SHP77 treated with DMSO at 0.1 percent for 48 hours (cell line): ENCODE measurements around the gene GAB3.

Experiments used
- DNase-seq: peaks from one replicate; lab custom pipeline; 2025; lab: John Stamatoyannopoulos, UW

GAB3 gene

DNA sequence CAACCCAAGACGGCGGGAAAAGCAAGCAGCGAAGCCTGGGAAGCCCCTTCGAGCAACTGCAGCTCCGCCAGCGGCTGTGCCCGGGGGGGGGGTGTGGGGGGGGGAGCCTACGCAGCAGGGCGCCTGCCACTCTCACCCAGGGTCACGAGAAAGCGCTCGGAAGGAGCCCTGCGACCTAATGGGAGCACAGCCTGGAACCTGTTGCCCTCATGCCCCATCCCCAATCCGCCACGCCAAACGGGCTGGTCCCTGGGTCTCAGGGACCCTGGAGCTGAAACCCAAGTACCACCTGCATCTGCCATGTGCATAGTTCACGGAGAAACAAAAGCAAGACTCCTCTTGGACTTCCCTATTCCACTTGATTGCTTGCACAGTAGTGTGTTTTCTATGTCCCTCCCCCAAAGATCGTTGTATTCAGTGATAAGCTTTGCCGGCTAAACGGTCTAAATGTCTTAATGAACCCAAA is 359 bp upstream of the GAB3 start:
- no peak for DNase-seq

DNA sequence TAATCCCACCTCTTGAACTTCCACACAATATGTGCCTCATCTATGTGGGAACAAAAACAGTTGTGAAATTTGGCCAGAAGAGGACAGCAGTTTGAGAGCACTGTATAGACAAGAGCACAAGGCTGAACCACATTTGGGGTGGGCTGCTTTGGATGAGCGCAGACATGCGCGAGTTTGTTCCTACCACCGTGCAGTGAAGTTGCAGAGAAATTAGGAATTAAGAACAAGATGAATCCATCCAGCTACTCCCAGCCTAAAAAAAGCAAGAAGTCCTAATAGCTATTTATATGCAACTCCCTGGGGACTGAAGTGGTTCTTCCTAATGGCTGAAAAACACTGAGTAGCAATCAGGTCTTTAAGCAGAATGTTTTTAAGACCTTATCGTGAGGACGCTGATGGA is 1.0 kb downstream of the GAB3 start:
- DNase-seq = no peak

DNA sequence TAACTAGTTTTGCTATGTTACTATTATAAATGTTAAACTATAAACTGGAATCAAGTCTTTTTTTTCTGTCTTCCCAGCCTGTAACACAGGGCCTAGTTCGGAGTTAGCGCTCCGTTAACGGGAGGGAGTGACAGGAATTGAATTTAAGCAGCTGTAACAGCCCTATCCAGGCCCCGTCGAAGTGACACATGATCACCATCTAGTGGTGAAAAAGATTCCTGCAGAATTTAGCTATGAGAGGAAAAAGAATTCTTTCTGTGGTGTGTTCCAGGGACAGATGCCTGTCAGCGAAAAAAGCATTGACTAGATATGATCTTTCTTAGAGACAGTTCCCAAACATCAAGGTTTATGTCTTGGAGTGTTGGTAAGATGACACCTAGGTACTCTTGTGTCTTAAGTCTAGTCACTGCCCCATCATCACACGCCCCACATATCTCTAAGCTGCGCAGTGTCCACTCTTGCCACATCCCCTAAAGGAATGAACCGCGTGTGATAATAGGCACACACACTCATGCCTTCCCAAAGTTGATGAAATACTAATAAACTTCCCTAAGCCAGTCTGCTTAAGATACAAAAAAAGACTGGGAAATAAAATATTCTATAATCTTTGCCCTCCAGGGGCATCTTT is 2.1 kb downstream of the GAB3 start:
- no peak for DNase-seq

DNA sequence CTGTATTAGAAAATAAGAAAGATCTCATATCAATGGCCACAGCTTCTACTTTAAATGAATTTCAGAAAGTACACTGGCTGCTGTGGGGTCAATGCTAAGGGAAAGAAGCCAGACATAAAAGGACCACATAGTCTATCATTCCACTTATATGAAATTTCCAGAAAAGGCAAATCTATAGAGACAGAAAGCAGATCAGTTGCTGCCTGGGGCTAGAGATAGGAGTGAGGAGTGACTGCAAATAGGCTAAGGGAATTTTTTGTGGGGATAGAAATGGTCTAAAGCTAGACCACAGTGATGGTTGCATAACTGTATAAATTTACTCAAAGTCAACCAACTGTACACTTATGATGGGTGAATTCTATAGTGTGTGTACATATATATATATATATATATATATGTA is 8.3 kb downstream of the GAB3 start:
- DNase-seq = no peak

DNA sequence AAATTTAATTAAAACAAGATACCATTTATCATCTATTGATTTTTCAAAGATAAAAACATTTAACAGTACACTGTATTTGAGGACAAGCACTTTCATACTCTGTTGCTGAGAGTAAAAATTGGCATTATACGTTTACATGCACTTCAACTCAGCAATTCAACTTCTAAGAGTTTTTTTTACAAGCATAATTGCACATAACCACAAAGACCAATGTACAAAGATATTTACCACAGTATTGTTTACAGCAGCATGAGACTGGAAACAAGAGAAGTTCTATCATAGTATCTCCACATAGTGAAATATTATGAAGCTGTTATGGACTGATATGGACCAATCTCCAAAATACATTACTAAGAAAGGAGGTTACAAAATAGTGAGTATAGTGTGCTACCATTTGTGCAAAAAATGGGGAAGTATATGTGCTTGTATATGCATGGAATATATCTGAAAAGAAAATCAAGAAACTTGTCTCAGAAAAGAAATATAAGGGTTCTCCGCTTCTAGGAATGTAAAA is 10.9 kb downstream of the GAB3 start:
- DNase-seq = no peak

DNA sequence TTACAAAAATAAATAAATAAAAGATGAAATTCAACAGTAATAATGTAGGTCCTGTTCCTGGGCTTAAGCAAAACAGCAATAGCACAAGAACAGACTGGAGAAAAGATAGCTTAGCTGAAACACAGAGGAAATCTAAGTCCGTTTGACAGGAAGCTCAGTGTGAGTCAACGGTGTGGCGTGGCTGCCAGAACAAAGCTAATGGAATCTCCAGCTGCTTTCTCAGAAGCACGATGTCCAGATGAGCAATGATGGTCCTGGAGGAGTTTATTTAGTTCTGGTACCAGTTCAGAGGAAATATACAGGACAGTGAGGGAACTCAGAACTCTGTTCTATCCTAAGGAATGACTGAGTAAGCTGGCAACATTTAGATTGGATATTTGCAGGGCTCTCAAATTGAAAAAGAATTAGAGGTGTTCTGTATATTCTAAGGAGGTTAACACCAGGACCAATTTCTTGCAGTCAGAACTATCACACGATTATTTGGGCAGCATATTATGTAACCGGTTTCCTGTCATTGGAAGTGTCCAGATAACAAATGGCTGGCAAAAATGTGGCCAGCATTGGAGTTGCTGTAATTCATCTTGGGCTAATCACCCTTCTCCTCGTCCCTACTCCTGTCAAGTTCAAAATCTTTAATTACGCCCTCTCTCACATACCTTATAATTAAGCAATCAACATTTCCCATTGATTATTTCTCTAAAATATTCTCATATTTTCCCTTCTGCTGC is 12.7 kb downstream of the GAB3 start:
- no peak for DNase-seq

DNA sequence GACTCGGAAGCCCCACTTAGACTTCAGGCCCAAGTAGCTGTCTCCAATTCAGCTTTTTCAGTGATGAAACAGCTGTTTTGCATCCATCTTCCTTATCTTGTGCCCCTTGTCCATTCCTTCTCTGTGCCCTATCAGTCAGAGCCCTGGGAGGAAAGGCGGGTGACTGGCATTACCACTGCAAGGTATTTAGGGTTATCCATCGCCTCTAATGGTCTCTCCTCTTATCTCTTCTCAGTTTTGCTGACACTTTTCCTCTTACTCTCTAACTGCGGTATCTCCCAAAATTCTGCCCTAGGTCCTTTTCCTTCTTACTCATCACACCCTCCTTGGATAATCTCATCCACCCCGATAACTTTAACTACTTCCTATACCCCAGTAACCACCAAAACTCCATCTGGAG is 13.7 kb downstream of the GAB3 start:
- DNase-seq = no peak

DNA sequence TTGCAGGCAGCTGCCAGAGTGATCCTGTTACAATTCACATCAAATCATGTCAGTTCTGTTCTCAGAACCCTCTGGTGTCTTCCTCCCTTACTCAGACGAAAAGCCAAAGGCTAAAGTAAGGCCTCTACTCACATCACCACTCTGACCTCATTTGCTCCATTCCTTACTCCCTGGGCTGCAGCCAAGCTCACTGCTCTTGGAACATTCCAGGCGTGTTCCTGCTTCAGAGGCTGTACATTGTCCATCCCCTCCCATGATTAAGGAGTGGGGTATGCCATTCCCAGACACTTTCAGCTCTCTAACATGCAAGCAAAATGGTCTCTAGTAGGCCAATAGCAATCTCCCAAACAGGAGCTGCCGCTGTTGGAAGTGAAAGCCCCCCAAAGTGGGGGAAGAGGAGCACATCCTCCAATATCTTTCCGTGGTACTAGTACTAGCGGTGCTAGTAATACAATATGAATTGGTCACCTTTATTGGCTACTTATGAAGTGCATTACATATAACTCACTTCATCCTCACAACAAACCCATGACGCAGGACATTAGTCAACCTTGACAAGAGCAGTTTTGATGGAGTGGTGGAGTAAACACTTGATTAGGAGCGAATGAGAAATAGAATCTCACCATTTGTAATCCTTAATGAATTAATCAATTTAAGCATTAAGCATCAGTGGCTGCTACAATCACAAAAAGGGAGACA is 15.0 kb downstream of the GAB3 start:
- no peak for DNase-seq

DNA sequence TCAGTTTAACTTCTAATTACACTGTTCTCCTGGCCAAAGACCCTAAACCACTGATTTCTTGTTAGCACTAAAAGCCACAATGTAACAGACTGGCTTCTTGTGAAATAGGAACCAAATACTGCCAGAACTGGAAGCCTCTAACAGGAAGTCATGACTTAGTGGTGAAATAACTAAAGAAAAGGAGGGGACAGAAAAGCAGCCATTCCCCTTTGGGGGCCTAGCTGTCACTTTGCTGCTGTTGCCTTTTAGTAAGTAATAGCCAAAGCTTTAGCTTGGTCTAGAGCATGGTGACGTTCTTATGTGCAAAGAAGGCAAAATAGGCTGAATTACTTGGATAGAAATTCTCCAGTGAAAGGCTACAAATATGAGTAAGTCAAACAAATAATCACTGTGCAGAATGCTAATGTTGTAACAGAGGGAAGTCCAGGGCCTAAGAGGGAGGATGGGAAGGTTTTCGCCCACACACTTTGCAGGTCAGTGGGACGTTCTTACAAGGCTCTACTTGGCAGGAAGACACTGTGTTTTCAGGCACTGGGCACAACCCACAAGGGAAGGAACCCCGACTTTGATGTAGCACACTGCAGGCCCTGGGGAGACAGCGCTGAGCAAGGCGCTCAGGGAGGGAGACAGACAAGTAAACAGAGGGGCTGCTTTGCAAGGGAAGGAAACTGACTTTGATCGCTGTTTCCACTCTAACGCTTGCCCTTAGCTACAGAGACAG is 16.7 kb downstream of the GAB3 start:
- DNase-seq = no peak

DNA sequence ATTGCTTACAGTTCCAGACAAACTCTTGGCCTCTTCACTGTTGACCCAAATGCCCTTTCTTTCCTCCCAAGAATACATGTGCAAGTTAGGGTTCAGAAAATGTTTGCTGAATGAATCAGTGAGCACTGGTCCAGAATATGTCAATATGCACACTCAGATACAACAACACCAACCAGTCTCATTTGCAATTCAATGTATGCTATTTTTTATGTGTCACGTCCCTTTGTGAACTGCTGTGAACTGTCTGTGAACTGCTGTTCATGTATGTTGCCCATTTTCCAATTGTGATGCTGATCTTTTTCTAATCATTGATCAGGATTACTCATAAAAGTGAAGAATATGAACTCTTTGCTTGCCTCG is 17.8 kb downstream of the GAB3 start:
- no peak for DNase-seq

DNA sequence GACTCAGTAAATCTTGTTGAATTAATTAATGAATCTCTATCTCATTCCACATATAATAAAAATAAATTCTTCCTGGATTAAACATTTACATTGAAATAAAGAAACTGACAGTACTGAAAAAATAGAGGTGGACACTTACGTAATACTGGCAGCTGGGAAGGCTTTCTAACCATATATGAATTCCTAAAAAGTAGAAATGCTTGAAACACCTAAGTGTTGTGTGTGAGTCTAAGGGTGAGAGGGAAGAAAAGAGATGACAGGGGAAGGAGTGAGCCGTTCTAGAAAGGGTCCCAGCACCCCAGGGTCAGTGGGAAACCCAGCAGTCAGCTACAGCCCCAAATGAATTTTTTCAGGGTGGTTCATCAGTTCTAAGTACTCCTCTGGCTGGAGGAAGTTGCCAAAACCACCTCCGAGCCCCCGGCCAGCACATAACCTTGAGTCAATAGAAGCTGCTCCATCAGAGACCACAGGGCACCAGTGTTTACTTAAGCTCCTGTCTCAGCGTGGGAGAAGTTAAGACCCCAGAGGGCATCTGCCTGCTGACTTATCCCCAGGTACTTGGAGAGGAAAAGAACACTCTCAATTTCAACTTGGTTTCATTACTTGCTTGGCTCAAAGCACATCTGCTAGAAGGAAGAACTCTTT is 18.3 kb downstream of the GAB3 start:
- DNase-seq = no peak

DNA sequence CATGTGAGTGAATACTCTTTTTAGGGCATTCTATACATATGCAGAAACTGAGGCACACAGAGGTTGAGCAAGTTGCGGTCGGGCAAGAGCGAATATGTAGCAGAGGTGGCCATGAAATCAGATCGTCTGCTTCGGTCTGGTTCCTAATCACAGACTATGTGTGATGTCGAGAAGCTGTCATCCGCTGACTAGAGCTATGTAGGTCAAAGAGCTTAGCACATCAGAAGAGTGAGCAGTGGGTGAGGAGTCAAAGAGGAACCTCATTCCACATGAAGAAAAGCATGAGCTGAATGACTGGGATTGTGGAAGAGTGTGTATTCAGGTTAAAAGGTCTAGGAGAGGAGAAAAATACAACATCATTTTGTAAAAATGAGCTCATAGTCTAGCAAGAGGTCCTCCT is 19.0 kb downstream of the GAB3 start:
- no peak for DNase-seq

DNA sequence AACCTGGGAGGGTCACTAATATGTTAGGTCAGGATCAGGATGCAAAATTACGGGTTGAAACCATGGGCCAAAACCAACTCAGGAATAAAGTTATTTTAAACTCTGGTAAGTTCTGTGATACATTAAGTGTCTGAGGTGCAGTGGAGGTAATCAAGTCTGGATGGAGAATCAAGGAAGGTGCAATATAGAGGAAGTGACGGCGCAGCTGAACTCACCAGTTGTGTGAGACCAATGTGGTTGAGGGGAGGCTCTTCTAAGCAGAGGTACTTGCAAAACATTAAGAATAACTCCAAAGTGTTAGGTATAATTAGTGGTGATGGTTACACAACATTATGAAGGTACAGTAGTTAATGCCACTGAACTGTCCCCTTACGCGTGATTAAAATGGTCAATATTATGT is 19.7 kb downstream of the GAB3 start:
- no peak for DNase-seq

DNA sequence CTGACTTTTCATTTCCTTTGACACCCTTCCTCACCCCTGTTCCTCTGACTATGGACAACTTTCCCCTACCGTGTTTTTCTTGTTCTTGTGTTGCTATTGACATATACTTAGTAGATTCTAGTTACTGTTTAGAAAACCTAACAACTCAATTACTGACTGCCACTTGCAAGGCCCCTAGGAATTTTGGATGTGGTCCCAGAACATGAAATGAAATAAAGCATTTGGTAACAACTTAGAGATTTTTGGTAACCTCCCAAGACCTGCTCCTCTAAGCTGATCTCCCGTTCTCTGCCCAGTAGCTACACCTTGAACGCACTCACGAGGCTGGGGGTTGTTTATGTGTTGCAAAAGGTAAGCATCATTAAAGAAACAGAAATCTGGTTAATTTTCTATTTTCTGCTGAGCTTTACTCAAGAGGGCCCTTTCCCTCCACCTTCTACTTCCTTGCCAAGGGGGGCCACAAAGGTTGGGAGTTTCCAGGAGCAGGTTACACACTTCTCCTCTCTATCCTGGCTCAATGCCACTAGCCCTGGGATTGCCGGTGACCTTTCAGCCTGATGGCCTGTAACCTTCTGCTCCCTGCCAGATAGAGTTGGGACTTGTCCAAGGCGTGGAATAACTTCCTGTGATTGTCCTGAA is 20.5 kb downstream of the GAB3 start:
- DNase-seq = no peak

DNA sequence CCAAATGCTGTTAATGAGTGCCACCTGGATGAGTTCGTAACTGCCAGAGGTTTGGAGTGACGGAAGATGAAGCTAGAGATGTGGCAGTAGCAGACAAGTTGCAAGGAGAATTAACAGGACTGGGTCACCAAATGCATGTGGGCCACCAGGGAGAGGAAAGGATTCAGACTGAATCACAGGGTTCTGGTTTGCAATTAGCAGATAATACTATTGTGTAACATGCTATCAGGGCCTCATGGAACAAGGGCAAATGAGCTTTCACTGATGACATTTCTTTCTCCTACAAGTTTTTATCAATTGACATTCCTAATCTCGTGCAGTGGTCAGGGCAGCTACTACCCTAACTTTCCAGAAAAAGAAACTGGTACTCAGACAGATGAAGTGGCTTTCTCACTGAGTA is 21.4 kb downstream of the GAB3 start:
- no peak for DNase-seq

DNA sequence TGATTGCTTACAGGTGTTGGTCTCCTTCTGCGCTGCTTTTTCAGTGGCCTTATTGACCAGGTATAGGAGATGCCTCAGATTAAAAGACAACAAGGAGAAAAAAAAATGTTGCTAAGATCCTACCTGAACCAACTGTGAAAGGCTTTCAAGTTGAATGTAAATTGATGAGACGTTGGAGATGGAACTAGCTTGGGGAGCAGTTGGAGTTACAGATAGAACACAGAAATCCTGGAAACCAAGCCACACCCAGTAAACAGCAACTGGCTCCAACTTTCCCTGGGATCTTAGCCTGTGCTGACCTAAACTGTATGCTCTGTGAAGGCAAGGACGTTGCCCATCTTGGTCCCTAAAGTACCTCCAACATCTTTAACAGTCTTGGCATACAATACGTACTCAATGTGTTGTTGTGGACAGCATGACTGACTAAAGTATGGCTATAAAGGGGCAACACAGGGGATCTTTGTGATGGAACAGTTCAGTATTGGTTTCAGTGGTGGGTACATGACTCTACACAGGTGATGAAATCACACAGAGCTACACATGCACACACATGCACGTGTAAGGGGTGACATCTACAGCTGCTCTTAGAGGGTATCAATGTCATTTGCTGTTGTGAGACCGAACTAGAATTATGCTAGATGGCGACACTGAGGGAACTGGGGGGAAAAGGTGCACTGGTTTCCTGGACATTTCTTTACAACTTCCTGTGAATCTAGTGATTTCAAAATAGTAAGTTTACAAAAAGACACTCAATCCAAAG is 22.3 kb downstream of the GAB3 start:
- DNase-seq = no peak

DNA sequence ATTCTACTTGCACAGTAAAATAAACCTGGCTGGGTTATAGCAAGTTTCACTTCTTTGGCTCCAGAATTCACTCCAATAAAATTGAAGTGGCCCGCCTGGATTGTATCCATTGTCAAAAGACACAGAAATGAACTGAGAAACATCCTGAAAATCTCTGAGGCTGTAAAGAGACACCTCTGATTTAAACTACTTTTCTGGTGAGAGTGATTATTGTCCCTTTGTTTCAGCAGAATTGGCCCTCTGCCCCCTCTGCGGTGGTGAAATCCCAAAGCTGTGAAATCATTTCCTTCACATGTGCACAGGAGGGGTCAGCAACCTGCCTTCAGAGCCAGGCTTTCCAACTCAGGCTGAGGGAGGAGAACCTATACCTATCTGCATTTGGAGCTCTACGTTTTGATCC is 23.0 kb downstream of the GAB3 start:
- no peak for DNase-seq

DNA sequence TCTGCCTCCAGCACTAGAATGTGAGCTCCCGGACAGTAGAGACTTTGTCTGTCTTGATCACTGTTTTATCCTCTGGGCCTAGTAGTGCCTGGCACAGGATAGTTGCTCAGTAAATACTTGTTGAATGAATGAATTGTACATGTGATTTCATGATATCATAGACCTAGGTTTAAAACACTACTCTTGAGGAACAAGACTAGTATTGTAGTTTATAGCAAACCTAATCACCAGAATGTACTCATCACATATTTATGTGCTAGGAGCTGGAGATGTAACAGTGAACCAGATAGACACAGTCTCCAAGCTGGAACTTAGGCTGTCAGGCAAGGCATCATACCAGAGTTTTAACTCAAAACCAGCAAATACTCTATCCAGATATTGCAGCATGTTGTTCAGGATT is 23.5 kb downstream of the GAB3 start:
- DNase-seq = no peak

DNA sequence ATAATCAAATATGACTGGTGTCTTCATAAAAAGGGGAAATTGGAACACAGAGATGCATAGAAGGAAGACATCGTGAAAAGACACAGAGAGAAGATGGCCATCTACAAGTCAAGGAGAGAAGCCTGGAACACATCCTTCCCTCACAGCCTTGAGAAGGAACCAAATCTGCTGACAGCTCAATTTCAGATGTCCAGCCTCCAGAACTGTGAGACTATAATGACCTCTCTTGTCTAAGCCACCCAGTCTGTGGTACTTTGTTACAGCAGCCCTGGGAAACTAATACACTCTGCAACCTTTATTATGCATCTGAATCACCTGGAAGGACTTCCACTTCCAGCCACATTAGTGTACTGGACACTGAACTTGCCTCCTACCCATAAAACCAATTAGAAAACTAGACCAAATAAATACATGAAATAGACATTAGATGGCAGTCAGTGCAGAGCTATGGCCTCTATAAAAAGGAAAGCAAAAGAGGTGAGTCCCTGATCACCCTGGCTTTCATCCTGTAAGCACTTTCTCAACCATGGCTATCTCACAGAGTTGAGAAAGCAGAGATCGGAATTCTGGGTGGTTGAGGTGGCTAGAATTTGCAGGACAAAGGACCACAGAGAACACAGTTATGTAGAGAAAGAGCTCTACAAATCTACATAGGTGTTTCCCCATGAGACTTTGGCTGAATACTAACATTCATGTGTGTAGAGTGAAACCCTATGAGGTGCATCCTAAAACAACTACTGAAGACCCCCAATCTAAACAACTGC is 25.7 kb downstream of the GAB3 start:
- DNase-seq = no peak

DNA sequence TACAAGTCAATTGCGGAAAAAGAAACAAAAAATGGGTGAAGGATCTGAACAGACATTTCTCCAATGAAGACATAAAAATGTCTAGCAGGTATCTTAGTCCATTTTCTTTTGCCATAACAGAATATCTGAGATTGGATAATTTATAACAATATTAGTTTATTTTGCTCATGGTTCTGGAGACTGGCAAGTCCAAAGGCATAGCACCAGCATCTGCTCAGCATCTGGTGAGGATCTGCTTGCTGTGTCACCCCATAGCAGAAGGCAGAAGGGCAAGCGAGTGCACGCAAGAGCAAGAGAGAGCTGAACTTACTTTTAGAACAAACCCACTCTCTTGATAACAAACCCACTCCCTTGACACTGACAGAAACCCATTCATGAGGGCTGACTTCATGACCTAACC is 29.7 kb downstream of the GAB3 start:
- no peak for DNase-seq
